B cell (primary cell): ENCODE results near the gene GPR156. TPM values are rescaled to one million over a fixed set of nuclear protein-coding genes. Genes with fewer than 3 reads are reported as not detected.

Experiments
- ATAC-seq: fragments of 200-7000 bp; cut with Tn5 transposase; one replicate; pipeline ENCODE4 v1.10.0; 2021; ENCODE audit warnings: low read depth, mild to moderate bottlenecking, moderate number of reproducible peaks, moderate library complexity
- CTCF ChIA-PET: fragments of 350-600 bp; sonication (Branson Sonifier 250); formaldehyde crosslinking; loops from one replicate; lab custom pipeline; 2021; ENCODE audit warnings: antibody characterized with exemption, inconsistent platforms; lab: Charles Lee
- POLR2A ChIA-PET: fragments of 350-600 bp; sonication (Branson Sonifier 250); formaldehyde crosslinking; loops from one replicate; lab custom pipeline; 2021; ENCODE audit warnings: antibody characterized with exemption; lab: Charles Lee
- DNase-seq: peaks from one replicate; pipeline ENCODE4 v3.0.0; 2013
- H2AFZ ChIP-seq: 2 replicates; pipeline ENCODE4 v1.6.1; 2012; ENCODE audit warnings: mild to moderate bottlenecking, low read depth, low read length; ENCODE audit not compliant: insufficient read depth, poor library complexity, severe bottlenecking
- H3K27ac ChIP-seq, 2 donors: 1 replicate in 1 of 2; 2 replicates in 1 of 2; pipeline ENCODE4 v1.5.1; 2012 to 2013; ENCODE audit warnings: low read length in 2 of 2, mild to moderate bottlenecking in 2 of 2, moderate library complexity in 1 of 2
- H3K27me3 ChIP-seq, 4 experiments: fragments of 200-600 bp in 1 of 4; sonication (generic) in 1 of 4; replicated peaks in 1 of 4; 1 replicate in 2 of 4; 2 replicates in 2 of 4; pipeline versions ENCODE4 v1.6.1 to v1.7.0; 2013 to 2016; ENCODE audit warnings: low read length in 3 of 4, mild to moderate bottlenecking in 2 of 4, mixed read lengths in 1 of 4, moderate library complexity in 1 of 4; ENCODE audit not compliant: insufficient read depth in 4 of 4, control insufficient read depth in 3 of 4; ENCODE audit errors: control extremely low read depth in 1 of 4
- H3K36me3 ChIP-seq, 2 experiments: replicated peaks in 1 of 2; 1 replicate in 1 of 2; 2 replicates in 1 of 2; pipeline versions ENCODE4 v1.6.1 to v1.7.1; 2013; ENCODE audit warnings: low read length in 1 of 2; ENCODE audit not compliant: insufficient read depth in 2 of 2, control insufficient read depth in 1 of 2; ENCODE audit errors: control extremely low read depth in 1 of 2, extremely low read depth in 1 of 2
- H3K4me1 ChIP-seq, 2 donors: fragments of 200-600 bp in 1 of 2; sonication (generic) in 1 of 2; 1 replicate in 1 of 2; 2 replicates in 1 of 2; pipeline versions ENCODE4 v1.5.1 to v1.6.1; 2013 to 2017; ENCODE audit warnings: low read length in 2 of 2; ENCODE audit not compliant: control insufficient read depth in 2 of 2, insufficient read depth in 2 of 2
- H3K4me2 ChIP-seq: replicated peaks from 2 replicates; pipeline ENCODE3; 2012; ENCODE audit warnings: mild to moderate bottlenecking, low read depth, low read length; ENCODE audit not compliant: poor library complexity, severe bottlenecking
- H3K4me3 ChIP-seq, 5 experiments: fragments of 200-600 bp in 1 of 5; sonication (generic) in 1 of 5; 1 replicate in 3 of 5; 2 replicates in 2 of 5; pipeline versions ENCODE4 v1.5.1 to v1.7.0; 2011 to 2016; ENCODE audit warnings: low read length in 4 of 5, mild to moderate bottlenecking in 4 of 5, low read depth in 2 of 5, control low read depth in 1 of 5, moderate library complexity in 1 of 5; ENCODE audit not compliant: insufficient read depth in 1 of 5; ENCODE audit errors: control extremely low read depth in 1 of 5, extremely low read depth in 1 of 5
- H3K79me2 ChIP-seq: fragments of 200-600 bp; sonication (generic); one replicate; pipeline ENCODE4 v1.6.0; 2016; ENCODE audit warnings: low read length; ENCODE audit not compliant: control insufficient read depth, insufficient read depth
- H3K9ac ChIP-seq: fragments of 200-600 bp; sonication (generic); 2 replicates; pipeline ENCODE4 v1.6.1; 2017; ENCODE audit warnings: mild to moderate bottlenecking, low read length, moderate library complexity
- H3K9me3 ChIP-seq, 3 donors: one replicate each; pipeline versions ENCODE4 v1.6.1 to v1.7.1; 2013; ENCODE audit warnings: low read length in 2 of 3; ENCODE audit not compliant: control insufficient read depth in 2 of 3, insufficient read depth in 1 of 3; ENCODE audit errors: control extremely low read depth in 1 of 3
- H4K20me1 ChIP-seq: 2 replicates; pipeline ENCODE4 v1.6.0; 2012; ENCODE audit warnings: mild to moderate bottlenecking, low read length; ENCODE audit not compliant: insufficient read depth, control insufficient read depth, poor library complexity, severe bottlenecking
- H3K27ac Mint-ChIP-seq: one replicate; pipeline ENCODE4 v1.8.0; 2021; ENCODE audit warnings: mixed read lengths
- H3K27me3 Mint-ChIP-seq: one replicate; pipeline ENCODE4 v1.8.0; 2021; ENCODE audit warnings: mixed read lengths
- H3K4me1 Mint-ChIP-seq: one replicate; pipeline ENCODE4 v1.8.0; 2021; ENCODE audit warnings: mixed read lengths
- H3K4me3 Mint-ChIP-seq: one replicate; pipeline ENCODE4 v1.8.0; 2021; ENCODE audit warnings: mixed read lengths
- H3K9me3 Mint-ChIP-seq: one replicate; pipeline ENCODE4 v1.8.0; 2022; ENCODE audit warnings: mixed read lengths; ENCODE audit not compliant: insufficient read depth
- EZH2 ChIP-seq: IDR thresholded peaks from 2 replicates; pipeline ENCODE4 v1.6.1; 2012; ENCODE audit warnings: borderline replicate concordance, low read depth, mild to moderate bottlenecking, moderate library complexity, low read length; ENCODE audit not compliant: insufficient read depth, poor library complexity, severe bottlenecking
- WGBS: methylation state at CpG from one replicate; pipeline ENCODE4 v1.1.5; 2013; ENCODE audit warnings: missing lambda C conversion rate; ENCODE audit not compliant: insufficient coverage; 5-methylcytosine and 5-hydroxymethylcytosine counted together
- intact Hi-C: fragments of 100-400 bp; cut with micrococcal nuclease; formaldehyde crosslinking; loops from one replicate; pipeline ENCODE4 v1.10.0; 2022
- polyA plus RNA-seq: library from polyadenylated mRNA; depleted of rRNA; stranded (reverse); fragments of >200 nt; gene quantifications from 2 replicates; pipeline ENCODE4 v1.2.3, GENCODE V29; 2012
- total RNA-seq, 2 donors: library from RNA; stranded (reverse); fragments of 120-200 nt in 1 of 2; gene quantifications; 1 replicate in 1 of 2; 2 replicates in 1 of 2; pipeline versions ENCODE4 v1.2.3 to v1.2.4, GENCODE V29; 2013 to 2022
- TF ChIP-seq, protein P1 (sequence below): fragments of 200-600 bp; IDR thresholded peaks from one replicate; pipeline ENCODE4 v1.8.0; 2022; ENCODE audit warnings: antibody characterized with exemption, mild to moderate bottlenecking

Gene GPR156
- total and polyA plus RNA-seq, 2 donors (not counting 1 experiment from before 2014, with no cell fraction given): 0.03 to 0.20 TPM

DNA sequence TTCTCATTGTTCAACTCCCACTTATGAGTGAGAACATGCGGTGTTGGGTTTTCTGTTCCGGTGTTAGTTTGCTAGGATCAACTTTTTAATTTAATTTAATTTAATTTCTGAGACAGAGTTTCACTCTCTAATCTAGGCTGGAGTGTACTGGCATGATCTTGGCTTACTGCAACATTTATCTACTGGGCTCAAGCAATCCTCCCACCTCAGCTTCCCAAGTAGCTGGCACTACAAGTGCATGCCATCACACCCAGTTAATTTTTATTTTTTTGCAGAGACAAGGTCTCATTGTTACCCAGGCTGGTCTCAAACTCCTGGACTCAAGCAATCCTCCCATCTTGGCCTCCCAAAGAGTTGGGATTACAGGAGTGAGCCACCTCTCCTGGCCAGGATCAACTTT lies 82.7 kb downstream of the GPR156 start:
- Histone ChIP-seq H3K4me2 (no peak overlapping the region), H3K36me3 (no peaks in the 10 kb centered on the region), H3K79me2 (no peaks in the 10 kb centered on the region), H3K4me3 (no peak overlapping the region), H3K27me3 (no peaks in the 10 kb centered on the region), H3K27ac (no peak overlapping the region), H3K9me3 (no peaks in the 10 kb centered on the region), H2AFZ (no peak overlapping the region), H3K4me1 (no peaks in the 10 kb centered on the region), H3K9ac (no peak overlapping the region), H4K20me1 (no peaks in the 10 kb centered on the region)
- ChIA-PET POLR2A (no interaction called here), CTCF (no interaction called here)
- no peak overlapping the region for H3K4me3 Mint-ChIP-seq
- no peaks in the 10 kb centered on the region for H3K27me3 Mint-ChIP-seq
- TF ChIP-seq EZH2: no peak
- TF ChIP-seq, protein P1, sequence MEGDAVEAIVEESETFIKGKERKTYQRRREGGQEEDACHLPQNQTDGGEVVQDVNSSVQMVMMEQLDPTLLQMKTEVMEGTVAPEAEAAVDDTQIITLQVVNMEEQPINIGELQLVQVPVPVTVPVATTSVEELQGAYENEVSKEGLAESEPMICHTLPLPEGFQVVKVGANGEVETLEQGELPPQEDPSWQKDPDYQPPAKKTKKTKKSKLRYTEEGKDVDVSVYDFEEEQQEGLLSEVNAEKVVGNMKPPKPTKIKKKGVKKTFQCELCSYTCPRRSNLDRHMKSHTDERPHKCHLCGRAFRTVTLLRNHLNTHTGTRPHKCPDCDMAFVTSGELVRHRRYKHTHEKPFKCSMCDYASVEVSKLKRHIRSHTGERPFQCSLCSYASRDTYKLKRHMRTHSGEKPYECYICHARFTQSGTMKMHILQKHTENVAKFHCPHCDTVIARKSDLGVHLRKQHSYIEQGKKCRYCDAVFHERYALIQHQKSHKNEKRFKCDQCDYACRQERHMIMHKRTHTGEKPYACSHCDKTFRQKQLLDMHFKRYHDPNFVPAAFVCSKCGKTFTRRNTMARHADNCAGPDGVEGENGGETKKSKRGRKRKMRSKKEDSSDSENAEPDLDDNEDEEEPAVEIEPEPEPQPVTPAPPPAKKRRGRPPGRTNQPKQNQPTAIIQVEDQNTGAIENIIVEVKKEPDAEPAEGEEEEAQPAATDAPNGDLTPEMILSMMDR: no peak
- no peaks in the 10 kb centered on the region for H3K9me3 Mint-ChIP-seq
- no peak overlapping the region for H3K27ac Mint-ChIP-seq
- no peak for ATAC-seq
- DNase-seq: no peak
- no peaks in the 10 kb centered on the region for H3K4me1 Mint-ChIP-seq
- no CpG with 5 or more reads among the region's 2 CpGs for WGBS
- intact Hi-C loops: no loop called here

GRCh38 chr3:120200493-120201235 lies 84.4 kb downstream of the GPR156 start:
- CTCF ChIA-PET: interaction anchor here (0.9 to 1.3 kb wide), 2 partner anchors 54 to 309 kb away, joined by 3 read pairs; no protein-coding TSS in a partner anchor
- ATAC-seq: no peak

More at GRCh38 chr3:120200493-120201235, 84.4 kb downstream of the GPR156 start:
- DNase-seq: no peak
- no peak for TF ChIP-seq EZH2
- TF ChIP-seq, protein P1: no peak
- no peaks in the 10 kb centered on the region for H3K27me3 Mint-ChIP-seq
- Histone ChIP-seq H3K36me3 (no peaks in the 10 kb centered on the region), H3K27ac (no peak overlapping the region), H4K20me1 (no peaks in the 10 kb centered on the region), H3K9ac (no peak overlapping the region), H3K79me2 (no peaks in the 10 kb centered on the region), H3K27me3 (no peaks in the 10 kb centered on the region), H3K4me2 (no peak overlapping the region), H3K4me1 (no peaks in the 10 kb centered on the region), H2AFZ (no peak overlapping the region), H3K9me3 (no peaks in the 10 kb centered on the region), H3K4me3 (no peak overlapping the region)
- no peaks in the 10 kb centered on the region for H3K9me3 Mint-ChIP-seq
- H3K27ac Mint-ChIP-seq: no peak overlapping the region
- H3K4me3 Mint-ChIP-seq: no peak overlapping the region
- POLR2A ChIA-PET: no interaction called here
- 94% methylated on average over 3 of the region's 6 CpGs for WGBS
- intact Hi-C loops: no loop called here
- H3K4me1 Mint-ChIP-seq: no peaks in the 10 kb centered on the region
